Smooth muscle cell (in vitro differentiated cells): Measurements from ENCODE around the gene FAM114A1. TPM values are rescaled to one million over a fixed set of nuclear protein-coding genes. Genes with fewer than 3 reads are reported as not detected.

Experiments used
- DNase-seq: peaks from one replicate; lab custom pipeline; 2025; ENCODE audit not compliant: unreplicated experiment; lab: John Stamatoyannopoulos, UW
- H2AFZ ChIP-seq: fragments of 200-600 bp; sonication (generic); 2 replicates; pipeline ENCODE4 v1.6.0; 2016; ENCODE audit warnings: antibody characterized with exemption, low read depth, mild to moderate bottlenecking
- H3F3A ChIP-seq: fragments of 200-600 bp; sonication (generic); 2 replicates; pipeline ENCODE4 v1.6.0; 2017; ENCODE audit warnings: antibody characterized with exemption, low read depth
- H3K27ac ChIP-seq: fragments of 200-600 bp; sonication (generic); 2 replicates; pipeline ENCODE4 v1.5.1; 2016; ENCODE audit warnings: low read depth, mild to moderate bottlenecking
- H3K27me3 ChIP-seq: fragments of 200-600 bp; sonication (generic); 2 replicates; pipeline ENCODE4 v1.6.1; 2016; ENCODE audit warnings: low read depth, mild to moderate bottlenecking
- H3K36me3 ChIP-seq: fragments of 200-600 bp; sonication (generic); 2 replicates; pipeline ENCODE4 v1.5.1; 2016; ENCODE audit warnings: low read depth
- H3K4me1 ChIP-seq: fragments of 200-600 bp; sonication (generic); 2 replicates; pipeline ENCODE4 v1.5.1; 2016; ENCODE audit warnings: low read depth
- H3K4me2 ChIP-seq: fragments of 200-600 bp; sonication (generic); 2 replicates; pipeline ENCODE4 v1.6.0; 2016; ENCODE audit warnings: mild to moderate bottlenecking
- H3K4me3 ChIP-seq: fragments of 200-600 bp; sonication (generic); 2 replicates; pipeline ENCODE4 v1.5.1; 2016; ENCODE audit warnings: mild to moderate bottlenecking
- H3K79me2 ChIP-seq: fragments of 200-600 bp; sonication (generic); 2 replicates; pipeline ENCODE4 v1.6.0; 2016; ENCODE audit warnings: low read depth, mild to moderate bottlenecking
- H3K9ac ChIP-seq: fragments of 200-600 bp; sonication (generic); 2 replicates; pipeline ENCODE4 v1.6.0; 2016; ENCODE audit warnings: low read depth
- H3K9me3 ChIP-seq: fragments of 200-600 bp; sonication (generic); replicated peaks from 2 replicates; pipeline ENCODE4 v1.5.1; 2016; ENCODE audit warnings: low read depth
- H4K20me1 ChIP-seq: fragments of 200-600 bp; sonication (generic); 2 replicates; pipeline ENCODE4 v1.6.0; 2016; ENCODE audit warnings: low read depth
- CTCF ChIP-seq: fragments of 200-600 bp; sonication (generic); IDR thresholded peaks from 2 replicates; pipeline ENCODE4 v1.5.1; 2017; ENCODE audit warnings: borderline replicate concordance, mild to moderate bottlenecking, antibody characterized with exemption; ENCODE audit not compliant: insufficient read depth, poor library complexity, severe bottlenecking
- WGBS: methylation state at CpG from one replicate; pipeline ENCODE4 v1.1.7; 2016; ENCODE audit warnings: low lambda C conversion rate; 5-methylcytosine and 5-hydroxymethylcytosine counted together
- polyA plus RNA-seq: library from polyadenylated mRNA; unstranded; fragments of >200 nt; fragmentation: Nextera tagmentation; extraction: Ambion mirVana; gene quantifications from 2 replicates; pipeline ENCODE4 v1.2.1, GENCODE V29; 2016
- total RNA-seq: library from RNA; depleted of rRNA; stranded (reverse); fragments of >200 nt; gene quantifications from 2 replicates; pipeline ENCODE4 v1.2.3, GENCODE V29; 2014

The FAM114A1 gene
- total and polyA plus RNA-seq, 2 experiments from 2014 or later: 213 to 226 TPM

GRCh38 chr4:38889143-38889542, 21.5 kb downstream of the FAM114A1 start:
- Histone ChIP-seq H3K9me3 (no peaks in the 10 kb centered on the region), H3F3A (peaks cover 33% of the 10 kb centered on the region), H3K4me3 (no peak overlapping the region), H4K20me1 (peaks cover 73% of the 10 kb centered on the region), H3K4me2 (peak overlapping the region; percentile 52), H3K9ac (peak overlapping the region; percentile 75), H3K36me3 (peaks cover 14% of the 10 kb centered on the region), H3K27ac (peak overlapping the region; percentile 98), H3K4me1 (no peaks in the 10 kb centered on the region), H3K27me3 (no peaks in the 10 kb centered on the region), H2AFZ (no peak overlapping the region), H3K79me2 (peaks cover 60% of the 10 kb centered on the region)
- 79% methylated on average over 1 of the region's 1 CpG for WGBS
- no peak for DNase-seq
- TF ChIP-seq CTCF: no peak

GRCh38 chr4:38891051-38891983, 23.7 kb downstream of the FAM114A1 start:
- Histone ChIP-seq H3K9ac (peak overlapping the region; percentile 51), H3K4me1 (no peaks in the 10 kb centered on the region)
- 95% methylated on average over 10 of the region's 10 CpGs for WGBS

GRCh38 chr4:38894322-38894982, 26.8 kb downstream of the FAM114A1 start:
- H4K20me1 ChIP-seq: peaks cover 78% of the 10 kb centered on the region
- H3K4me1 ChIP-seq: no peaks in the 10 kb centered on the region
- no peak for TF ChIP-seq CTCF
- H2AFZ ChIP-seq: no peak overlapping the region
- H3K9ac ChIP-seq: no peak overlapping the region
- peaks cover 11% of the 10 kb centered on the region for H3F3A ChIP-seq
- no peaks in the 10 kb centered on the region for H3K9me3 ChIP-seq
- 95% methylated on average over 7 of the region's 7 CpGs for WGBS
- no peak overlapping the region for H3K27ac ChIP-seq
- H3K36me3 ChIP-seq: peaks cover 21% of the 10 kb centered on the region
- no peak overlapping the region for H3K4me3 ChIP-seq
- DNase-seq: no peak
- no peak overlapping the region for H3K4me2 ChIP-seq
- no peaks in the 10 kb centered on the region for H3K27me3 ChIP-seq
- H3K79me2 ChIP-seq: peaks cover 47% of the 10 kb centered on the region

More at GRCh38 chr4:38891051-38891983, 23.7 kb downstream of the FAM114A1 start:
- Histone ChIP-seq H3K79me2 (peaks cover 48% of the 10 kb centered on the region), H3K9me3 (no peaks in the 10 kb centered on the region), H3K36me3 (peaks cover 14% of the 10 kb centered on the region), H3K27me3 (no peaks in the 10 kb centered on the region), H4K20me1 (peaks cover 77% of the 10 kb centered on the region), H3F3A (peaks cover 25% of the 10 kb centered on the region), H3K27ac (peak overlapping the region; percentile 98), H3K4me2 (peak overlapping the region; percentile 78), H3K4me3 (no peak overlapping the region), H2AFZ (no peak overlapping the region)
- no peak for DNase-seq
- TF ChIP-seq CTCF: no peak
